Caco-2 (cell line): ENCODE measurements around the gene MAN2B1. TPM values are rescaled to one million over a fixed set of nuclear protein-coding genes. Genes with fewer than 3 reads are reported as not detected.
A peak's percentile ranks its signal among the peaks of the same experiment; 100 is the strongest.
"Not testable (repeated sequence)": the region's sequence is repeated elsewhere in the genome, so short reads cannot be mapped to it uniquely, and the experiment has no call there.

Source experiments
- BruUV-seq: library from RNA; stranded (reverse); fragments of 400-500 nt; replicated peaks from 2 replicates; lab custom pipeline; 2021; lab: Mats Ljungman, UMichigan
- CTCF ChIA-PET: fragments of 300-600 bp; sonication (Branson Sonifier 250); formaldehyde crosslinking; loops from one replicate; lab custom pipeline; 2022; ENCODE audit warnings: antibody characterized with exemption; lab: Charles Lee
- POLR2A ChIA-PET: fragments of 300-600 bp; sonication (Branson Sonifier 250); formaldehyde crosslinking; loops from one replicate; lab custom pipeline; 2022; ENCODE audit warnings: antibody characterized with exemption; lab: Charles Lee
- DNase-seq, 2 experiments: peaks; one replicate each; pipeline versions ENCODE4 v3.0.0 to v3.0.0-alpha.2; 2020 to 2022
- H3K27me3 ChIP-seq: replicated peaks from 2 replicates; pipeline ENCODE4 v1.6.0; 2011; ENCODE audit warnings: low read length; ENCODE audit not compliant: control insufficient read depth, insufficient read depth
- H3K36me3 ChIP-seq: 2 replicates; pipeline ENCODE4 v1.5.1; 2011; ENCODE audit warnings: low read length; ENCODE audit not compliant: control insufficient read depth, insufficient read depth
- H3K4me1 ChIP-seq: fragments of 250-450 bp; sonication (Bioruptor Pico); 2 replicates; pipeline ENCODE4 v1.5.1; 2020; ENCODE audit warnings: mild to moderate bottlenecking
- H3K4me3 ChIP-seq: 2 replicates; pipeline ENCODE4 v1.5.1; 2011; ENCODE audit warnings: low read depth, mild to moderate bottlenecking, control low read depth, low read length
- H3K9me3 ChIP-seq: fragments of 250-450 bp; sonication (Bioruptor Pico); 2 replicates; pipeline ENCODE4 v1.5.1; 2020; ENCODE audit warnings: mild to moderate bottlenecking, moderate library complexity
- H3K27ac Mint-ChIP-seq: one replicate; pipeline ENCODE4 v1.8.0; 2022; ENCODE audit warnings: mixed read lengths; ENCODE audit not compliant: unreplicated experiment
- H3K27me3 Mint-ChIP-seq: one replicate; pipeline ENCODE4 v1.8.0; 2022; ENCODE audit warnings: mixed read lengths; ENCODE audit not compliant: insufficient read depth, unreplicated experiment
- H3K36me3 Mint-ChIP-seq: one replicate; pipeline ENCODE4 v1.8.0; 2022; ENCODE audit warnings: mild to moderate bottlenecking, mixed read lengths; ENCODE audit not compliant: insufficient read depth, unreplicated experiment
- H3K4me1 Mint-ChIP-seq: one replicate; pipeline ENCODE4 v1.8.0; 2022; ENCODE audit warnings: low read depth, mixed read lengths; ENCODE audit not compliant: unreplicated experiment
- H3K4me3 Mint-ChIP-seq: one replicate; pipeline ENCODE4 v1.8.0; 2022; ENCODE audit warnings: mild to moderate bottlenecking, moderate library complexity, mixed read lengths; ENCODE audit not compliant: unreplicated experiment
- H3K9me3 Mint-ChIP-seq: one replicate; pipeline ENCODE4 v1.8.0; 2022; ENCODE audit warnings: mixed read lengths; ENCODE audit not compliant: unreplicated experiment
- intact Hi-C: fragments of 100-400 bp; cut with micrococcal nuclease; formaldehyde crosslinking; loops from one replicate; pipeline ENCODE4 v1.10.0; 2022; ENCODE audit not compliant: unreplicated experiment
- total RNA-seq: library from RNA; stranded (reverse); gene quantifications from 2 replicates; pipeline ENCODE4 v1.2.3, GENCODE V29; 2022
- TF ChIP-seq, protein P1 (sequence below), 2 experiments: fragments of 200-600 bp in 1 of 2; IDR thresholded peaks; 1 replicate in 1 of 2; 2 replicates in 1 of 2; pipeline versions ENCODE4 v1.5.1 to v1.8.0; 2011 to 2022; ENCODE audit warnings: antibody characterized with exemption in 1 of 2, control low read depth in 1 of 2, inconsistent platforms in 1 of 2, low read depth in 1 of 2, low read length in 1 of 2, mild to moderate bottlenecking in 1 of 2, moderate library complexity in 1 of 2; ENCODE audit not compliant: insufficient read depth in 1 of 2, severe bottlenecking in 1 of 2, unreplicated experiment in 1 of 2

MAN2B1 gene
- total RNA-seq, 1 experiment from 2014 or later: 70.5 TPM

DNA sequence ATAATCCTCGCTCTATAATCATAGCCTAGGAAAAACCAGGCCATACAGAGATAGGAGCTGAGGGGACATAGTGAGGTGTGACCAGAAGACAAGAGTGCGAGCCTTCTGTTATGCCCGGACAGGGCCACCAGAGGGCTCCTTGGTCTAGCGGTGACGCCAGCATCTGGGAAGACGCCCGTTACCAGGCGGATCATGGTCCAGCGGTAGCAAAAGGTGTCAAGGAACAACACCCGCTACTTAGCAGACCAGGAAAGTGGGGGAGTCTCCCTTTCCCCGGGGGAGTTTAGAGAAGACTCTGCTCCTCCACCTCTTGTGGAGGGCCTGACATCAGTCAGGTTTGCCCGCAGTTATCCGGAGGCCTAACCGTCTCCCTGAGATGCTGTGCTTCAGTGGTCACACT, 45.5 kb upstream of the MAN2B1 start:
- TF ChIP-seq, protein P1, sequence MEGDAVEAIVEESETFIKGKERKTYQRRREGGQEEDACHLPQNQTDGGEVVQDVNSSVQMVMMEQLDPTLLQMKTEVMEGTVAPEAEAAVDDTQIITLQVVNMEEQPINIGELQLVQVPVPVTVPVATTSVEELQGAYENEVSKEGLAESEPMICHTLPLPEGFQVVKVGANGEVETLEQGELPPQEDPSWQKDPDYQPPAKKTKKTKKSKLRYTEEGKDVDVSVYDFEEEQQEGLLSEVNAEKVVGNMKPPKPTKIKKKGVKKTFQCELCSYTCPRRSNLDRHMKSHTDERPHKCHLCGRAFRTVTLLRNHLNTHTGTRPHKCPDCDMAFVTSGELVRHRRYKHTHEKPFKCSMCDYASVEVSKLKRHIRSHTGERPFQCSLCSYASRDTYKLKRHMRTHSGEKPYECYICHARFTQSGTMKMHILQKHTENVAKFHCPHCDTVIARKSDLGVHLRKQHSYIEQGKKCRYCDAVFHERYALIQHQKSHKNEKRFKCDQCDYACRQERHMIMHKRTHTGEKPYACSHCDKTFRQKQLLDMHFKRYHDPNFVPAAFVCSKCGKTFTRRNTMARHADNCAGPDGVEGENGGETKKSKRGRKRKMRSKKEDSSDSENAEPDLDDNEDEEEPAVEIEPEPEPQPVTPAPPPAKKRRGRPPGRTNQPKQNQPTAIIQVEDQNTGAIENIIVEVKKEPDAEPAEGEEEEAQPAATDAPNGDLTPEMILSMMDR (IDR thresholded peaks at IDR 0.05; ENCODE audit: insufficient read depth in 1 of 2, low read depth in 1 of 2, low read length in 1 of 2, severe bottlenecking in 1 of 2, unreplicated experiment in 1 of 2): peak in 1 of 2 experiments; percentile 22
- peak in 1 of 2 experiments; percentile 58 for DNase-seq
- H3K27me3 ChIP-seq, H3K36me3 ChIP-seq, H3K4me3 ChIP-seq, H3K9me3 Mint-ChIP-seq, intact Hi-C loops, H3K4me1 Mint-ChIP-seq, H3K9me3 ChIP-seq, H3K27ac Mint-ChIP-seq, POLR2A ChIA-PET, H3K27me3 Mint-ChIP-seq, CTCF ChIA-PET, H3K4me1 ChIP-seq, H3K4me3 Mint-ChIP-seq, BruUV-seq: not testable (repeated sequence)
- peaks cover 78% of the 10 kb centered on the region for H3K36me3 Mint-ChIP-seq

DNA sequence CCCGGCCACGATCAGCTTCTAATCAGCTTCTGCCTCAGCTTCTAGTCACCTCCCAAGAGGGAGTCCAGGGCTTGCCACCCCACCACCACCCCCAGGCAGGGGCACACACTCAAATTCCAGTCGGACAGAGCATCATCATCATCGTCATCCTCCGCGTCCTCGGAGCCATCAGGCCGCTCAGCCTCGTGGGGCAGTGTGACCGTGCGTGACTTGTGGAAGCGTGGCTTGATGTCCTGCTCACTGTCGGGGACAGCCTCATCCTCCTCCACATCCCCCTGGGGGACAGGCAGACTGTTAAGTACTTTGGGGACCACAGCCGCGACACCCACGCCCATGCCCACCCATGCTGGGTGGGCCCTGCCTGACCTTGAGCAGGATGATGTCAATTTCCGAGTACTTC, 44.6 kb upstream of the MAN2B1 start:
- H3K36me3 Mint-ChIP-seq: peaks cover 78% of the 10 kb centered on the region
- no peaks in the 10 kb centered on the region for H3K9me3 ChIP-seq
- intact Hi-C loops: no loop called here
- no peak for DNase-seq
- no peak overlapping the region for H3K4me3 Mint-ChIP-seq
- H3K4me1 Mint-ChIP-seq: no peaks in the 10 kb centered on the region
- no peaks in the 10 kb centered on the region for H3K9me3 Mint-ChIP-seq
- H3K27ac Mint-ChIP-seq: no peak overlapping the region
- POLR2A ChIA-PET: no interaction called here
- H3K36me3 ChIP-seq: peaks cover 7% of the 10 kb centered on the region
- no peaks in the 10 kb centered on the region for H3K27me3 Mint-ChIP-seq
- no TSS peak for BruUV-seq
- CTCF ChIA-PET: no interaction called here
- H3K27me3 ChIP-seq: no peaks in the 10 kb centered on the region
- TF ChIP-seq, protein P1 (IDR thresholded peaks at IDR 0.05; ENCODE audit: insufficient read depth in 1 of 2, low read depth in 1 of 2, low read length in 1 of 2, severe bottlenecking in 1 of 2, unreplicated experiment in 1 of 2): no peak
- no peak overlapping the region for H3K4me3 ChIP-seq
- no peaks in the 10 kb centered on the region for H3K4me1 ChIP-seq

DNA sequence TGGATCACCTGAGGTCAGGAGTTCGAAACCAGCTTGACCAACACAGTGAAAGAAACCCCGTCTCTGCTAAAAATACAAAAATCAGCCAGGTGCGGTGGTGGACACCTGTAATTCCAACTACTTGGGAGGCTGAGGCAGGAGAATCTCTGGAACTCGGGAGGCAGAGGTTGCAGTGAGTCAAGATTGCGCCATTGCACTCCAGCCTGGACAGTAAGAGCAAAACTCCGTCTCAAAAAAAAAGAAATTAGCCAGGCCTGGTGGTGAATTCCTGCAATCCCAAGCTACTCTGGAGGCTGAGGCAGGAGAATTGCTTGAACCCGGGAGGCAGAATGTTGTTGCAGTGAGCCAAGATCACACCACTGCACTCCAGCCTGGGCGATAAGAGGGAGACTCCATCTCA, 42.1 kb upstream of the MAN2B1 start:
- no peaks in the 10 kb centered on the region for H3K9me3 Mint-ChIP-seq
- H3K36me3 Mint-ChIP-seq: peaks cover 87% of the 10 kb centered on the region
- H3K36me3 ChIP-seq: peaks cover 7% of the 10 kb centered on the region
- no peak overlapping the region for H3K4me3 Mint-ChIP-seq
- no peak overlapping the region for H3K27ac Mint-ChIP-seq
- H3K4me1 ChIP-seq: no peaks in the 10 kb centered on the region
- H3K4me1 Mint-ChIP-seq: no peaks in the 10 kb centered on the region
- no peak overlapping the region for H3K4me3 ChIP-seq
- DNase-seq: no peak
- ChIA-PET POLR2A (no interaction called here), CTCF (no interaction called here)
- no peaks in the 10 kb centered on the region for H3K27me3 ChIP-seq
- no peaks in the 10 kb centered on the region for H3K9me3 ChIP-seq
- no TSS peak for BruUV-seq
- intact Hi-C loops: no loop called here
- H3K27me3 Mint-ChIP-seq: no peaks in the 10 kb centered on the region
- TF ChIP-seq, protein P1 (IDR thresholded peaks at IDR 0.05; ENCODE audit: insufficient read depth in 1 of 2, low read depth in 1 of 2, low read length in 1 of 2, severe bottlenecking in 1 of 2, unreplicated experiment in 1 of 2): no peak
